SU-DHL-6 (cell line): ENCODE measurements around the gene PHLDB2.

Source experiments
- H2AFZ ChIP-seq: fragments of 200-600 bp; sonication (generic); 2 replicates; pipeline ENCODE4 v1.6.1; 2014; ENCODE audit warnings: low read depth, mild to moderate bottlenecking, moderate library complexity, mixed read lengths, antibody characterized with exemption, low read length; ENCODE audit not compliant: severe bottlenecking
- H3F3A ChIP-seq: fragments of 200-600 bp; shearing (Covaris generic); 2 replicates; pipeline ENCODE4 v1.6.0; 2016; ENCODE audit warnings: antibody characterized with exemption, mild to moderate bottlenecking; ENCODE audit not compliant: insufficient read depth
- H3K27ac ChIP-seq: fragments of 200-600 bp; sonication (generic); 2 replicates; pipeline ENCODE4 v1.5.1; 2016; ENCODE audit warnings: low read depth, mild to moderate bottlenecking, low read length, moderate library complexity, mixed read lengths
- H3K27me3 ChIP-seq: fragments of 200-600 bp; sonication (generic), shearing (Covaris generic); 2 replicates; pipeline ENCODE4 v1.6.0; 2014; ENCODE audit warnings: mild to moderate bottlenecking, low read length
- H3K36me3 ChIP-seq: fragments of 200-600 bp; sonication (generic); 2 replicates; pipeline ENCODE4 v1.6.1; 2014; ENCODE audit warnings: mild to moderate bottlenecking, low read length, mixed read lengths
- H3K4me2 ChIP-seq: fragments of 300-600, 200-600 bp; shearing (Covaris generic), sonication (generic); 2 replicates; pipeline ENCODE4 v1.6.0; 2014; ENCODE audit warnings: low read length, low read depth, mild to moderate bottlenecking; ENCODE audit not compliant: poor library complexity, severe bottlenecking
- H3K4me3 ChIP-seq: fragments of 200-600 bp; sonication (generic); 2 replicates; pipeline ENCODE4 v1.5.1; 2014; ENCODE audit warnings: antibody characterized with exemption, low read length, mild to moderate bottlenecking, mixed read lengths; ENCODE audit not compliant: insufficient read depth, poor library complexity, severe bottlenecking
- H3K79me2 ChIP-seq: fragments of 200-600 bp; sonication (generic); 2 replicates; pipeline ENCODE4 v1.6.1; 2014; ENCODE audit warnings: mild to moderate bottlenecking, low read length, moderate library complexity; ENCODE audit not compliant: insufficient read depth
- H3K9ac ChIP-seq: fragments of 200-600 bp; sonication (generic); 2 replicates; pipeline ENCODE4 v1.7.0; 2014; ENCODE audit warnings: mild to moderate bottlenecking, low read length
- H3K9me2 ChIP-seq: fragments of 200-600 bp; sonication (generic); replicated peaks from 2 replicates; pipeline ENCODE4 v1.6.1; 2014; ENCODE audit warnings: low read length; ENCODE audit not compliant: insufficient read depth
- H3K9me3 ChIP-seq: fragments of 200-600 bp; sonication (generic); 2 replicates; pipeline ENCODE4 v1.6.1; 2014; ENCODE audit warnings: low read length, mixed read lengths; ENCODE audit not compliant: insufficient read depth
- H4K20me1 ChIP-seq: fragments of 200-600 bp; sonication (generic); 2 replicates; pipeline ENCODE4 v1.6.1; 2014; ENCODE audit warnings: low read depth, mild to moderate bottlenecking, antibody characterized with exemption, low read length, moderate library complexity, mixed read lengths
- EZH2phosphoT487 ChIP-seq: fragments of 200-600 bp; sonication (generic), shearing (Covaris generic); conservative IDR thresholded peaks from 2 replicates; pipeline ENCODE4 v1.6.1; 2018; ENCODE audit warnings: mild to moderate bottlenecking, antibody characterized with exemption, low read length, moderate library complexity, mixed read lengths
- TF ChIP-seq, protein P1 (sequence below): fragments of 200-600 bp; sonication (generic); IDR thresholded peaks from one replicate; pipeline ENCODE4 v1.5.1; 2017; ENCODE audit warnings: antibody characterized with exemption, mild to moderate bottlenecking, low read length, moderate library complexity; ENCODE audit not compliant: insufficient read depth, poor library complexity, severe bottlenecking

Gene PHLDB2

DNA sequence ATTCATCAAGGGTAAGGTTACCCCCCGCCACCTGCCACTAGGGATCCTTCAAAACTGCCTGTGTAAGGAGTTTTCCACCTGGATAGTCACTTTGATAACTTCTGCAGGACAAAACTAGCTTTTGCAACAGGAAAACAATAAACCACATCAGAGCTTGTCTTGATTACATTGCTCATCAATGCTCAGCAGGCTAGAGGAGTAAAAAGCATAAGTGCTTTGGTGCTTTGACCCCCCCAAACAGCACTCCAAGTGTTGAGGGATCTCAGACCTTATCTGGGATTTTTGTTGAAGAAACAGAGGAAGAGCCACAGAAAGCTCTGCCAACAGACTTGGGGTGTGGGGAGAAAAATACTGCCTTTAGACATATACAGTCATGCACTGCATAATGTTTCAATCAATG is 10.8 kb upstream of the PHLDB2 start:
- H3K27ac ChIP-seq, result no peak overlapping the region
- H3K36me3 ChIP-seq, result no peaks in the 10 kb centered on the region

DNA sequence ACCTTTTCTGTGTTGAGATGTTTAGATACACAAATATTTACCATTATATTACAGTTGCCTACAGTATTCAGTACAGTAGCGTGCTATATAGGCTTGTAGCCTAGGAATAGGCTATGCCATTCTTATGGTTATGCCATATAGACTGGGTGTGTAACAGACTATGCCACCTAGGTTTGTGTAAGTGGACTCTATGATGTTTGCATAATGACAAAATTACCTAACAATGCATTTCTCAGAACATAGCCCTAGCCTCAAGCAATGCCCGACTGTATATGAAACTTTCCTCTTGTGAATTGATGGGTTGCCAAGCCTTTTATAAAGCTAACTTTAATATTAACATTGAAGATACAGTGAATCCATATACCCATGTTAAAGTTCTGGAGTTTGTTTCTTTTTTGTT is 10.3 kb upstream of the PHLDB2 start:
- no peaks in the 10 kb centered on the region for H3K9me3 ChIP-seq
- no peak overlapping the region for H3K4me2 ChIP-seq
- H3K4me3 ChIP-seq, result no peak overlapping the region
- no peaks in the 10 kb centered on the region for H3K27me3 ChIP-seq
- no peak overlapping the region for H2AFZ ChIP-seq
- no peaks in the 10 kb centered on the region for H3F3A ChIP-seq
- H4K20me1 ChIP-seq, result no peaks in the 10 kb centered on the region
- no peaks in the 10 kb centered on the region for H3K36me3 ChIP-seq
- no peak overlapping the region for H3K9ac ChIP-seq
- H3K9me2 ChIP-seq, result no peaks in the 10 kb centered on the region
- no peak for TF ChIP-seq EZH2phosphoT487
- TF ChIP-seq, protein P1, sequence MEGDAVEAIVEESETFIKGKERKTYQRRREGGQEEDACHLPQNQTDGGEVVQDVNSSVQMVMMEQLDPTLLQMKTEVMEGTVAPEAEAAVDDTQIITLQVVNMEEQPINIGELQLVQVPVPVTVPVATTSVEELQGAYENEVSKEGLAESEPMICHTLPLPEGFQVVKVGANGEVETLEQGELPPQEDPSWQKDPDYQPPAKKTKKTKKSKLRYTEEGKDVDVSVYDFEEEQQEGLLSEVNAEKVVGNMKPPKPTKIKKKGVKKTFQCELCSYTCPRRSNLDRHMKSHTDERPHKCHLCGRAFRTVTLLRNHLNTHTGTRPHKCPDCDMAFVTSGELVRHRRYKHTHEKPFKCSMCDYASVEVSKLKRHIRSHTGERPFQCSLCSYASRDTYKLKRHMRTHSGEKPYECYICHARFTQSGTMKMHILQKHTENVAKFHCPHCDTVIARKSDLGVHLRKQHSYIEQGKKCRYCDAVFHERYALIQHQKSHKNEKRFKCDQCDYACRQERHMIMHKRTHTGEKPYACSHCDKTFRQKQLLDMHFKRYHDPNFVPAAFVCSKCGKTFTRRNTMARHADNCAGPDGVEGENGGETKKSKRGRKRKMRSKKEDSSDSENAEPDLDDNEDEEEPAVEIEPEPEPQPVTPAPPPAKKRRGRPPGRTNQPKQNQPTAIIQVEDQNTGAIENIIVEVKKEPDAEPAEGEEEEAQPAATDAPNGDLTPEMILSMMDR, result no peak
- H3K79me2 ChIP-seq, result no peaks in the 10 kb centered on the region
- H3K27ac ChIP-seq, result no peak overlapping the region

More for the DNA sequence above, 10.8 kb upstream of the PHLDB2 start:
- Histone ChIP-seq H3K79me2 (no peaks in the 10 kb centered on the region), H3K27me3 (no peaks in the 10 kb centered on the region), H3K9me3 (no peaks in the 10 kb centered on the region), H3K9ac (no peak overlapping the region), H4K20me1 (no peaks in the 10 kb centered on the region), H3K4me3 (no peak overlapping the region), H3K4me2 (no peak overlapping the region), H3K9me2 (no peaks in the 10 kb centered on the region), H3F3A (no peaks in the 10 kb centered on the region), H2AFZ (no peak overlapping the region)
- TF ChIP-seq EZH2phosphoT487, result no peak
- TF ChIP-seq, protein P1, result no peak

DNA sequence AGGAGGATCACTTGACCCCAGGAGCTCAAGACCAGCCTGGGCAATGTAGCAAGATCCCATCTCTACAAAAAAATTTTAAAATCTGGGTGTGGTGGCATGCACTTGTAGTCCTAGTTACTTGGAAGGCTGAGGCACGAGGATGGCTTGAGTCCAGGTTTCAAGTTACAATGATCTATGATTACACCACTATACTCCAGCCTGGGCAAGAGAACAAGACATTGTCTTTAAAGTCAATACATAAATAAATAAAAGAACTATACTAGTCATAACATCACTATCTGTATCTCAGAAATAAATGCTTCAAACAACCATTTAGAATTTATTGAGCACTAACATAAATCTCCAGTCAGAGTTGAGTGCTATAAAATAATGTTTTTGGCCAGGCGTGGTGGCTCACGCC is 8.5 kb upstream of the PHLDB2 start:
- Histone ChIP-seq H3K4me2 (no peak overlapping the region), H3K27ac (no peak overlapping the region), H3F3A (no peaks in the 10 kb centered on the region), H3K36me3 (no peaks in the 10 kb centered on the region), H3K4me3 (no peak overlapping the region), H4K20me1 (no peaks in the 10 kb centered on the region), H3K79me2 (no peaks in the 10 kb centered on the region), H3K9me3 (no peaks in the 10 kb centered on the region), H3K9ac (no peak overlapping the region), H2AFZ (no peak overlapping the region), H3K9me2 (no peaks in the 10 kb centered on the region), H3K27me3 (no peaks in the 10 kb centered on the region)
- no peak for TF ChIP-seq EZH2phosphoT487

DNA sequence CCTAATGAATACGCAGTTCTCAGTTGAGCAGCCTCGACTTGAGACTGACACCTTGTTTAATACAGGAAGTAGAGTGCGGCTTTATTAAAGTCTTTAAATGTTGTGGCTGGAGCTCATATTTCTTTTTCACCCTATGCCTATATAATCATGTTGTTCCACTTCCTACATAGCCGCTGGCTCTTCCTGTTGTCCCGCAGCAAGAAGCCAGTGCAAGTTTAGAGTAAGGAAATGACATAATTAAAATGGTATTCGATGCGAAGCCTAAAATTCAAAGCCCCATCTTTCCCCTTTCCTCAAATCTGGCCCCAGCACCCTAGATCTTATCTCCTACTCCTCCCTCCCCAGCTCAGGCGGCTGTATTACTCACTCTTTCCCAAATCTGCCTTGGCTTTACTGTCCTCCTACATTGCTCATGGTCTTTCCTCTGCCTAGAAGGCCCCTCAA is 7.5 kb upstream of the PHLDB2 start:
- Histone ChIP-seq H2AFZ (no peak overlapping the region), H3F3A (no peaks in the 10 kb centered on the region), H3K27me3 (no peaks in the 10 kb centered on the region), H3K79me2 (no peaks in the 10 kb centered on the region), H3K9me2 (no peaks in the 10 kb centered on the region), H3K9me3 (no peaks in the 10 kb centered on the region), H4K20me1 (no peaks in the 10 kb centered on the region), H3K4me2 (no peak overlapping the region), H3K9ac (no peak overlapping the region), H3K4me3 (no peak overlapping the region), H3K27ac (no peak overlapping the region), H3K36me3 (no peaks in the 10 kb centered on the region)
- TF ChIP-seq EZH2phosphoT487, result no peak
- TF ChIP-seq, protein P1, result no peak
